NCI-H2107 (cell line): ENCODE results near the gene ANGPTL2.

Source experiments
- DNase-seq: peaks from one replicate; lab custom pipeline; 2025; lab: John Stamatoyannopoulos, UW

ANGPTL2 gene

DNA sequence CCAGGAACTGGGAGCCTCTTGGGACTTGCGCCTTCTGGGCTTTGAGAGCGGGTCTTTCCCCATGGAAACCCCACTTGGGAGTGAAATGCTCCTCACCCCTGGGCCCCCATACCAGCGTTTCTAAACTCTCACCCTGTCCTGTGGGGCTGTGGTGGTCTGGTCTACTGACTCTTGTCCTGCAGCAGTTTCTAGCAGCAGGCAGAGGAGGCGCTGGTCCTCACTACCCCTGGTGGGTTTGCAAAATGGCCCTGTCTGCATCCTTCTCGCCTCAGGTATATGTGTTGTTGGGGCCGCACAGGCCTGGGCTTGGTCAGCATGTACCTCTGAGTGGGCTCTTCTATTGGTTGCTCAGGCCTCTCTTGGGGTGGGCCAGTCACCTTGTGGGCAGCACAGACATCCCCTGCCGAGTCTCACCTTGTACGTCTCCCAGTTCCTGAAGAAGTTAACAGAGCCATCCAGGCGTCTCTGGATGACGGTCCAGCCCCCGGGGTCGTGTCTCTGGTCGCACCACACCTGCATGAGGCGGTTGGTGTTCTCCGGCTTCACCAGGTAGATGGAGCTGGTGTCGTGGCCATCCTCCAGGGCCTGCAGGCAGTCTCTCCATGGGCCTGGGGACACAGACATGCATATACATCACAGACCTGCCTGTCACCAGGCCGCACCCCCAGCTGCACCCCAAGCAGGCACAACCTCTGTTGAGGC, 29.0 kb downstream of the ANGPTL2 start:
- no peak for DNase-seq

DNA sequence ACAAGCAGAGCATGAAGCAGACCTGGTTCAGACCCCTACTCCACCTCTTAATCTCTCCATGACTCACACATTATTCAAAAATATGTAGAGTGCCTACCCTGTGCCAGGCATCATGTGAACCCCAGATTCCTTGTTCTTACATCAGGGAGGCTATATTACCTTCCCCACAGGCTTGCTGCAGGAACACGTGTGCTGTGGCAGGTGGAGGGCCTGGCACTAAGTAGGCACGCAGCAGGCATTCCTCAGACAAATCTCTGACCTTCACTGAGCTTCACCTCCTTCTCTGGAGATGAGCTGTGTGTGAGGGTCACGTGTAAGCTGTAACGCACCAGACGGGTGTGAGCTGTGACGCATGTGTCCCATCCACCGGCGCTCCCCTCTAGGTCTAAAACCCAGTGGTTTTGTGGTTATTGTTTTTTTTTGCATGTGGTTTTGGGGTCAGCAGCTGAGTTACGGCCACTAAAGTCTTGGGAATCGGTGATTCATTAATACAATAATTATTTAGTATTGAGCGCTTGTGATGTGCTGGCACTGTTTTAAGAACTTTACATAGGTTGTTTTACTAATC, 30.3 kb downstream of the ANGPTL2 start:
- DNase-seq, result no peak

DNA sequence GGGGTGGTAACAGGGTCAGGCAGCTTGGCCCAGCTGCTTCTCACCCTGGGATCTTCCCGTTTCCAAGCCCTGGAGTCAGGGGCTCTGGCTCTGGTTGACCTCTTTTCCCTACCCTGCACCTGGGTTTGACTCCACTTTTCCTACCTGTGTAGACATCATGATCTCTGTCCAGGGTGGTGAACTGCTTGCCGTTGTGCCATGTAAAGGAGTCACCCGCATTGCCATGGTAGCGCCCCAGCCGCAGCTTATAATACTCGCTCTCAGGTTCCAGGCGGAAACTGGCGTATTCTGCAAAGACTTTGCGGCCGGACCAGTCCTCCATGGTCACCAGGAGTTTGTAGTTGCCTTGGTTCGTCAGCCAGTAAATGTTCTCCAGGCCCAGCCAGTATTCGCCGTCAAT, 30.9 kb downstream of the ANGPTL2 start:
- DNase-seq, result no peak

GRCh38 chr9:127090341-127090985, 32.0 kb downstream of the ANGPTL2 start:
- DNase-seq, result no peak

DNA sequence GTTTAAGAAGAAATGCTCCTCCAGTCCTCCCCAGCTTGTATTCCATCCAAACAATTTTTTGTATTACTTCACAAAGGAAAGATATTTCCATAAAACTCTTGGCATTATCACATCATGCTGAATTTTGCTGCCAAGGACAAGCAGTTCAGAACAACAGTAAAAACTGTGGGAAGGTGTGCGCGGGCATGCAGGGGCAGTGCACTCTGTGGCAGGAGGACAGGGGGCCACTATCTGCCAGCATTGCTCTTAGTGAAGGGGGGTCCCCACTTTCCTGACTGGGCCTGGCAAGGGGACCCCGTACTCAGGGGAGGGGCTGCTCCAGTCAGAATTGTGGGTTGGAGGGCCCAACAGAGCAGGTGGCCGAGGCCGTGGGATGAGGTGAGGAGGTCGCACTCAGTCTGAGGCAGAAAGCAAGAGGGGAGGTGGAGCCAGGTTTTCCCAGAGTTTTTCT, 32.8 kb downstream of the ANGPTL2 start:
- no peak for DNase-seq

GRCh38 chr9:127088724-127089615, 33.5 kb downstream of the ANGPTL2 start:
- no peak for DNase-seq

DNA sequence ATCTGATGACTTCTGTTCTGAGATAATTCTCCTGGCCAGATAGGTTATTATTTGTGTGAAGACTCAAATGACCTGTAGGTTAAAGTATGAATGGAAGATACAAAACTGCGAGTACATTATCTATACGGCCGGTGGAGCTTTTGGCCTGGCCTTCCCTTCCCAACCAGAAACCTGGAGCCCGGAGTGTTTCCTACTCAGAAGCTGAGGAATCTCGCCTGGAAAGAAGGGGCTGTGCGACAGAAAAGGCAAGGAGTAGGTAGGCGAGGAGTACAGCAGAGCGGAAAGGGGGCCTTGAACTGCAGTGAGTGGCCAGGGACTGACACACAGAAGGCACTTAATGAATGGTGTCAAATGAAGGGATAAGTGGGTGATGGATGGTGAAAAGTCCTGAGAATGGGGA, 34.6 kb downstream of the ANGPTL2 start:
- no peak for DNase-seq

DNA sequence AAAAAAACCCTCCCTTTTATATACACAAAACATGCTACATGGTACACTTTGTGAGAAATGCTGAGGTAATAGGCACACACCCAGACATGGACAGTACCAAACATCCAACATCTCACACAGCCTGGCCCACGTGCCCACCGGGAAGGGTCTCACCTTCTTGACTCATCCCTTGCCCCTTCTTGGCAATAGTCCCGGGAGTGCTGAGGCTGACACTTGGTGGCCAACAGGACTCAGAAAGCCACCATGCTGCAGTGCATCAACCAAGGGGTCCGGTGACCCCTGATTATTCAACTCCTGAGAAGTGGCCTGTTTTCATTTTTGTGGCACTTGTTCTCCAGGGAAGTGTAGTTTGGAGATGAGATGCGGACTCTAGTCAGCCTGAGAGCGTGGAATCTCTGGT, 35.0 kb downstream of the ANGPTL2 start:
- DNase-seq, result no peak

- no peak for DNase-seq
Observed at GRCh38 chr9:127086771-127087170, 35.7 kb downstream of the ANGPTL2 start.

GRCh38 chr9:127085186-127085585, 37.2 kb downstream of the ANGPTL2 start:
- DNase-seq, result no peak

GRCh38 chr9:127084076-127085039, 38.1 kb downstream of the ANGPTL2 start:
- DNase-seq, result no peak

- DNase-seq, result no peak
Observed at GRCh38 chr9:127083138-127083980, 39.1 kb downstream of the ANGPTL2 start.

- DNase-seq, result no peak
Observed at GRCh38 chr9:127081250-127082185, 40.9 kb downstream of the ANGPTL2 start.

DNA sequence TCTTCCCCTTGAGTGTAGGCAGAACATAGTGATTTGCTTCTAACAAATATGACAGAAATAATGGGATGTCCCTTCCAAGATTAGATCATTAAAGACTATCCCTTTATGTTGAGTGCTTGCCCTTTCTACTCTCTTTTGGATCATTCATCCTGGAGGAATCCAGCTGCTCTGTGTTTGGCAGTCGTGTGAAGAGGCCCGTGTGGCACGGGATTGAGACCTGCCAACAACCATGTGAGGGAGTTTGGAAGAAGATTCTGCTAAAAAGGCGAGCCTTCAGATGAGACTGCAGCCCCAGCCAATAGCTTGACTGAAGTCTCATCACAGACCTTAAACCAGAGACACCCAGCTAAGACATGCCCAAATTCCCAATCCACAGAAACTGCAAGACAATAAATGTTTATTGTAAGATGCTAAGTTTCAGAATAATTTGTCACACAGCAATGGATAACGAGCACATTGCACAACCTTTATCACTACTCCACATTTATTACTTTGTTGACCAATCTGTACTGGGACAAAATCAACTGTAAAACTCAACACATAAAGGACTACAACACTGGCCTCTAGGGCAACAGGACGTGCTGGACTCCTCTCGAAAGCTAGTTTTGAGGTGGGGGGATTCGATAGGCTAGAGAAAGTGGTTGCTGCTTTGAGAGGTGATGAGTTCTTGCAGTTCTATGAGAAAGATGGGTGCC, 42.8 kb downstream of the ANGPTL2 start:
- no peak for DNase-seq

- no peak for DNase-seq
Observed at GRCh38 chr9:127078988-127079387, 43.4 kb downstream of the ANGPTL2 start.

DNA sequence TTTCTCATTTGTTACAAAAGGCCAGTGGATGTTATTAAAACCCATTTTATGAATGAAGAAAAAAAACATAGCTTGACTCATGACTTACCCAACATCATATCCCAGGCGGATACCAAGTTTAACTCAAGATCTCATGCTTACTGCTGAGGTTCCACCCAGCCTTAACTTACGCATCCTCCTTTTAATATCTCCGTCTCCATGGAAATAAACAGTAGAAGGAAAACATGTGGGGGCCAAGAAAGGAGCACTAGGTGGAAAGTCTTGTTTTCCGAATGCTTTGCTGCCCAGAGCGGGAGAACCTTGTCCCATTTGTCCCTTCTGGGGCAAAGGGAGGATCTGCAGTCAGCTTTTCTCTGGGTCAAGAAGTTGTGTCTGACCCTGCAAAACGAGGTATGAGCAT, 44.1 kb downstream of the ANGPTL2 start:
- DNase-seq, result no peak

DNA sequence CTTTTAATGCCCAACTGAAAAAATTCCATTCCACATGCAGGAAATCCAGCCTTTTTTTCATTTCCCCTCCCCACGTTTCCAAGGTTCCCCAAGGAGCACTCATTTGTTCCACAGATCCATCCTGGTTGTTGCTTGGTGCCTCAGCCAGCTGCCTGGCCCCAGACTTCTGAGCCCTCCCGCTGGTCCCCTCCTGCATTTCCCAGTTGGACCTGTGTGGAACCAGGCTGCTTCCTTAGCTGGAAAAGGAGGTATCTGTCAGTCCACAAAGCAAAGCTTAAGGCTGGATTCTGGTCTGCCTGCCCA, 44.8 kb downstream of the ANGPTL2 start:
- DNase-seq, result no peak

DNA sequence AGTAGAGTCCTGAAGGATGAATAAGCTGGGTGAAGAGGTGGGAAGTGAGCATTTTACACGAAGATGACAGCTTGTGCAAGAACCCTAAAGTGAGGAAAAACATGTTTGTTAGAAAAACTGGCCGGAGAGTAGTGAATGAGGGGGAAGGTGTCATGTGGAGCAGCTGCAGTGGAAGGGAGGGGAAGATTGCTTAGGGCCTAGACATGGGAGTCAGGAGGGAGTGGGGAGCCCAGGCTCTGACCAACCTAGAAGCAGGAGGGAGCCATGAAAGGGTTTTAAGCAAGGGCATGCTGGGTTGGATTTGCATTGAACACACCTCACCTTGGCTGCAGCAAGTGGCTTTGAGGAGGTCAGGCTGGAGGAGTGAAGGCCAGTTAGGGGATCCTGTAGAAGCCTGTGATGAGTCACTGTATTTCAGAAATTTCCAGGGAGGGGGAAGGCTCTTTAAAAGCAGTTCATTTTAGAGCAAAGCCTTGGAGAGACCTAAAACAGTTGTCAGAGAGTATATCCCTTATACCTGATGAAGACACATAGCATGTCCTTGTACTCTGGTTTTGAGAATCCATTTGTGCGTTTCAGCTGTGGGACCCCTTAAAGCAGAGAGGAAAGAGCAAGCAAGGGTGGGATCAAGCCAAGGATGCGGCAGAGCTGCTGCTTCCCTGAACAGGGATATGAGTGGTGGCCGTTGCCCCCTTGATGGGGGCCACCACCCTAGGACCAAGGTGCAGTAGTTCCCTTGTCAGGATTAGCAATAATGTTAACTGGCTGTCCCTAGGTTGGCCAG, 45.4 kb downstream of the ANGPTL2 start:
- no peak for DNase-seq
